Measurements from ENCODE around the gene SCEL.

SCEL gene

DNA sequence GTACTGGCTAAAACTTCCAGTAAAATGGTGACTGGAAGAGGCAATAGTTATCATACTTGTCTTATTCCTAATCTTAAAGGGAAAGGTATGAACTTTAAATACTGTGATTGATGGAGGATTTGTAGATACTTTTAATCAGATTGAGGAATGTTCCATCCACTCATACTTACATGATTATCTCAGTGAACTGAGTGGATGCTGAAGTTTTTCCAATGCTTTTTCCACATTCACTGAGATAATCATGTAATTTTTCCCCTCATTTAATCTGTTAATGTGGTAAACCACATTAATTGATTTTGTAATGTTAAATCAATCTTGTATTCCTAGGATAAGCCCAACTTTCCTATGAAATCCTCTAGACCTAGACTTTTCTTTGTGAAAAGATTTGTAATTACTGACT is 17.2 kb upstream of the SCEL start:
- TF ChIP-seq TAF1 (IDR thresholded peaks at IDR 0.05; ENCODE audit: borderline replicate concordance, insufficient read depth, low read length), result no peak
- TF ChIP-seq FOXP2 (optimal IDR thresholded peaks at IDR 0.05; ENCODE audit: borderline replicate concordance, extremely low read depth, extremely low read length, insufficient read depth), result no peak

DNA sequence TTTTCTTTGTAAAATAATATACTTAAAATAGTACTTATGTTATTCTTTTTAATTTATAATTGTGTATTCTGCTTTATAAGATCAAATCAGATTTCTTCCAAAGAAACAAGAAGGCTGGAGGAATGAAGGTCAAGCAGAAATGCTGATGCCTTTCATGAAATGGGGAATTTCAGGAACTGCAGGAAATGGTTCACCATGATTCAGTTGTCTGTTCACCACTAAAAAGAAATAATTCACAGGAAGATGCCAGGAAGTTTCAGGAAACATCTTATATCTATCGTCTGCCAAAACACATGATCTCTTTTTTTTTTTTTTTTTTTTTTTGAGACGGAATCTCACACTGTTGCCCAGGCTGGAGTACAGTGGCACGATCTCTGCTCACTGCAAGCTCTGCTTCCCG is 15.7 kb upstream of the SCEL start:
- TF ChIP-seq FOXP2 (optimal IDR thresholded peaks at IDR 0.05; ENCODE audit: borderline replicate concordance, extremely low read depth, extremely low read length, insufficient read depth) (no peak), SIN3A (IDR thresholded peaks at IDR 0.05; ENCODE audit: borderline replicate concordance, insufficient read depth, low read length) (no peak), POLR2AphosphoS5 (IDR thresholded peaks at IDR 0.05; ENCODE audit: low read depth, low read length) (no peak), TAF1 (IDR thresholded peaks at IDR 0.05; ENCODE audit: borderline replicate concordance, insufficient read depth, low read length) (no peak)
- TF ChIP-seq, protein P1, sequence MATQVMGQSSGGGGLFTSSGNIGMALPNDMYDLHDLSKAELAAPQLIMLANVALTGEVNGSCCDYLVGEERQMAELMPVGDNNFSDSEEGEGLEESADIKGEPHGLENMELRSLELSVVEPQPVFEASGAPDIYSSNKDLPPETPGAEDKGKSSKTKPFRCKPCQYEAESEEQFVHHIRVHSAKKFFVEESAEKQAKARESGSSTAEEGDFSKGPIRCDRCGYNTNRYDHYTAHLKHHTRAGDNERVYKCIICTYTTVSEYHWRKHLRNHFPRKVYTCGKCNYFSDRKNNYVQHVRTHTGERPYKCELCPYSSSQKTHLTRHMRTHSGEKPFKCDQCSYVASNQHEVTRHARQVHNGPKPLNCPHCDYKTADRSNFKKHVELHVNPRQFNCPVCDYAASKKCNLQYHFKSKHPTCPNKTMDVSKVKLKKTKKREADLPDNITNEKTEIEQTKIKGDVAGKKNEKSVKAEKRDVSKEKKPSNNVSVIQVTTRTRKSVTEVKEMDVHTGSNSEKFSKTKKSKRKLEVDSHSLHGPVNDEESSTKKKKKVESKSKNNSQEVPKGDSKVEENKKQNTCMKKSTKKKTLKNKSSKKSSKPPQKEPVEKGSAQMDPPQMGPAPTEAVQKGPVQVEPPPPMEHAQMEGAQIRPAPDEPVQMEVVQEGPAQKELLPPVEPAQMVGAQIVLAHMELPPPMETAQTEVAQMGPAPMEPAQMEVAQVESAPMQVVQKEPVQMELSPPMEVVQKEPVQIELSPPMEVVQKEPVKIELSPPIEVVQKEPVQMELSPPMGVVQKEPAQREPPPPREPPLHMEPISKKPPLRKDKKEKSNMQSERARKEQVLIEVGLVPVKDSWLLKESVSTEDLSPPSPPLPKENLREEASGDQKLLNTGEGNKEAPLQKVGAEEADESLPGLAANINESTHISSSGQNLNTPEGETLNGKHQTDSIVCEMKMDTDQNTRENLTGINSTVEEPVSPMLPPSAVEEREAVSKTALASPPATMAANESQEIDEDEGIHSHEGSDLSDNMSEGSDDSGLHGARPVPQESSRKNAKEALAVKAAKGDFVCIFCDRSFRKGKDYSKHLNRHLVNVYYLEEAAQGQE (IDR thresholded peaks at IDR 0.05; ENCODE audit: insufficient read depth in 1 of 2, low read depth in 2 of 2, low read length in 2 of 2), result no peak

DNA sequence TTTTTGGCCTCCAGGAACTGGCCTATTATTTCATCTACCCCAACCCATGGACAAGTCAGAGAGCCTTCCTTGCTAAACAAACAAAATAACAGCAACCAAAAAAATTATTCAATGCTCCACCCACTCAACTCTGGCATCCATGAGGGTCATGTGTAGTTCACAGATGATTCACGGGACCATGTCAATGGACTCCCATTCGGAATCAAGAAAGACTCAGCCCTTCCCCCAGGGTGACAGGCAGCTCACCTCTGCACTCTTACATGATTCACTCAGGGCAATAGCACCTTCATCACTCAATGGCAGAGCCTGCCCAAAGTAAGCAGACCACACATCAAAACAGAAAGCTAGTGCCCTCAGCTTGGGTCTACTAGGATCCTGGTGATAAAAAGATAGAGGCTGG is 14.3 kb upstream of the SCEL start:
- TF ChIP-seq POLR2AphosphoS5 (IDR thresholded peaks at IDR 0.05; ENCODE audit: low read depth, low read length), result no peak
- no peak for TF ChIP-seq TAF1 (IDR thresholded peaks at IDR 0.05; ENCODE audit: borderline replicate concordance, insufficient read depth, low read length)
- no peak for TF ChIP-seq SIN3A (IDR thresholded peaks at IDR 0.05; ENCODE audit: borderline replicate concordance, insufficient read depth, low read length)
- no peak for TF ChIP-seq FOXP2 (optimal IDR thresholded peaks at IDR 0.05; ENCODE audit: borderline replicate concordance, extremely low read depth, extremely low read length, insufficient read depth)

DNA sequence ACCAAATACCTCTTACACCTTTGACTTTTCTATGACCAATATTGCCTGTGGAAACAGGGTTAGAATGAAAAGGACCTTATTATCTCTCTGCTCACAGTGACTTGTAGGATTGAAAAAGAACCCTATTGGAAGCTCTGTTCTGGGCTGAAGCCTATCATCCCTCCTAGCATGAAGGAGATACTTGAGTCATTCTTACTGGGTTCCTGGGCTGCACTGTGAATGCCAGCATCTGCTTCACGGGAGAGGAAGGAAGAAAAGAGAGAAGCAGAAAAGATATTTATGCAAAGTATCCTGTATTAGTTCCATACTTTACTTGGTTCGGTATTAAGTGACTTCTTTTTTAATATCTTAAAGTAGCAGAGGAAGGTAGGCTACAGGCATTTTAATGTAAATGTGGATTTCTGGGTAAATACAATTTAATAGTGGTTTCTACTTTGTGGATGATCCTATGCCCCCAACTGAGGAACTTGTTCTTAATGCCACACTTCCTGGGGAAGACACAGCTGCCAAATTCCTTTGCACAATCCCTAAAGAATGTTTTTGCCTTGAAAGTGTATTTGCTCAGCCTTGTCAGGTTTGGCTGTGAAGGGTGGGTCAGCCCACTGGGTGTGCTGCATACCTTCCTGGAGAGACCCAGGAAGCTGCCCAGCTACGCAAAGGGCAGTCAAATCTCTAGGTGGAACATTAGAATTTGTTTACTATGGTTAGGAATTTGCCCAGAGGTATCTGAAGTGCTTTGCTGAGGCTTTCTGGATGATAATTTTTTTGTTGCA is 13.7 kb upstream of the SCEL start:
- TF ChIP-seq FOXP2 (optimal IDR thresholded peaks at IDR 0.05; ENCODE audit: borderline replicate concordance, extremely low read depth, extremely low read length, insufficient read depth) (no peak), SIN3A (IDR thresholded peaks at IDR 0.05; ENCODE audit: borderline replicate concordance, insufficient read depth, low read length) (no peak), TAF1 (IDR thresholded peaks at IDR 0.05; ENCODE audit: borderline replicate concordance, insufficient read depth, low read length) (no peak), POLR2AphosphoS5 (IDR thresholded peaks at IDR 0.05; ENCODE audit: low read depth, low read length) (no peak)
- TF ChIP-seq, protein P1 (IDR thresholded peaks at IDR 0.05; ENCODE audit: insufficient read depth in 1 of 2, low read depth in 2 of 2, low read length in 2 of 2), result no peak

DNA sequence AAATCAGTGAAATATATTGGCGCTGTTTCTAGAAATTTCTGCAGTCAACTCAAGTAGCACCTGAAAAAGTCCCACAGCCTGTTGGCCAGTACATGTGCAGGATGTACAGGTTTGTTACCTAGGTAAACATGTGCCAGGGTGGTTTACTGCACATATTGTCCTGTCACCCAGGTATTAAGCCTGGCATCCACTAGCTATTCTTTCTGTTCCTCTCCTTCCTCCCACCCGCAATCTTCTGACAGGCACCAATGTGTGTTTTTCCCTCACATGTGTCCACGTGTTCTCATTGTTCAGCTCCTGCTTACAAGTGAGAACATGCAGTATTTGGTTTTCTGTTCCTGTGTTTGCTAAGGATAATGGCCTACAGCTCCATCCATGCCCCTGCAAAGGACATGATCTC is 13.1 kb upstream of the SCEL start:
- TF ChIP-seq, protein P1 (IDR thresholded peaks at IDR 0.05; ENCODE audit: insufficient read depth in 1 of 2, low read depth in 2 of 2, low read length in 2 of 2), result no peak
- TF ChIP-seq POLR2AphosphoS5 (IDR thresholded peaks at IDR 0.05; ENCODE audit: low read depth, low read length), result no peak
- no peak for TF ChIP-seq FOXP2 (optimal IDR thresholded peaks at IDR 0.05; ENCODE audit: borderline replicate concordance, extremely low read depth, extremely low read length, insufficient read depth)
- TF ChIP-seq SIN3A (IDR thresholded peaks at IDR 0.05; ENCODE audit: borderline replicate concordance, insufficient read depth, low read length), result no peak
- TF ChIP-seq TAF1 (IDR thresholded peaks at IDR 0.05; ENCODE audit: borderline replicate concordance, insufficient read depth, low read length), result no peak

DNA sequence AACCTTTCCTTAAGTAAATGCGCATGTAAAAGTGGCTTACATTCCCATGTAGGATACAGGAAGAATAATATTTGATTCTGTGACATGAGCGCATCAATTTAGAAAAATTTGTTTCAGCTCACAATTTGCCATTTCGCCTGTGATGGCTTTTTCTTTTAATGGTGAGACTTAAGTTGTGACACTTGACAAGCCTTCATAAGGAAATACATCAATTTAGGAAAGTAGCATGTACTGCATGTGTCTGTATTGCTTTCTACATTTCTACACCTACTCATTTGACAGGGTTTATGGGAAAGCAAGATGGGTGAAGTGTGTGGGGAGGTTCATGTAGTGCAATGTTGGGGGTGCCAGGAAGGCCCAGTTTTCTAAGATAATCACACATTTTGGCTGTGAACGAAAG is 12.1 kb upstream of the SCEL start:
- TF ChIP-seq SIN3A (IDR thresholded peaks at IDR 0.05; ENCODE audit: borderline replicate concordance, insufficient read depth, low read length), result no peak
- TF ChIP-seq FOXP2 (optimal IDR thresholded peaks at IDR 0.05; ENCODE audit: borderline replicate concordance, extremely low read depth, extremely low read length, insufficient read depth), result no peak
- TF ChIP-seq TAF1 (IDR thresholded peaks at IDR 0.05; ENCODE audit: borderline replicate concordance, insufficient read depth, low read length), result no peak
- TF ChIP-seq, protein P1 (IDR thresholded peaks at IDR 0.05; ENCODE audit: insufficient read depth in 1 of 2, low read depth in 2 of 2, low read length in 2 of 2), result no peak
- TF ChIP-seq POLR2AphosphoS5 (IDR thresholded peaks at IDR 0.05; ENCODE audit: low read depth, low read length), result no peak

All from PFSK-1 (cell line).